WTC11 (cell line): Measurements from ENCODE around the gene ORMDL2. TPM values are rescaled to one million over a fixed set of nuclear protein-coding genes. Genes with fewer than 3 reads are reported as not detected.

Source experiments
- ATAC-seq: fragments of 200-7000 bp; cut with Tn5 transposase; 2 replicates; pipeline ENCODE4 v1.10.0; 2021; ENCODE audit warnings: mild to moderate bottlenecking, moderate library complexity
- CTCF ChIA-PET: fragments of 300-600 bp; sonication (Branson Sonifier 250); formaldehyde crosslinking; loops from one replicate; lab custom pipeline; 2021; ENCODE audit warnings: antibody characterized with exemption; lab: Charles Lee
- POLR2A ChIA-PET: fragments of 350-600 bp; sonication (Branson Sonifier 250); formaldehyde crosslinking; loops from one replicate; lab custom pipeline; 2021; ENCODE audit warnings: antibody characterized with exemption; lab: Charles Lee
- DNase-seq: peaks from one replicate; pipeline ENCODE4 v3.0.0; 2021; ENCODE audit warnings: low spot score
- H3K27ac Mint-ChIP-seq: 2 replicates; pipeline ENCODE4 v1.8.0; 2021; ENCODE audit warnings: mixed read lengths
- H3K27me3 Mint-ChIP-seq: 2 replicates; pipeline ENCODE4 v1.8.0; 2021; ENCODE audit warnings: low read depth, mild to moderate bottlenecking, moderate library complexity, mixed read lengths
- H3K36me3 Mint-ChIP-seq: 2 replicates; pipeline ENCODE4 v1.8.0; 2021; ENCODE audit warnings: mixed read lengths
- H3K4me1 Mint-ChIP-seq: 2 replicates; pipeline ENCODE4 v1.8.0; 2022; ENCODE audit warnings: mixed read lengths
- H3K4me3 Mint-ChIP-seq: 2 replicates; pipeline ENCODE4 v1.8.0; 2021; ENCODE audit warnings: mild to moderate bottlenecking, moderate library complexity, mixed read lengths
- H3K9me3 Mint-ChIP-seq: 2 replicates; pipeline ENCODE4 v1.8.0; 2021; ENCODE audit warnings: mixed read lengths
- AR ChIP-seq: fragments of 250-450 bp; sonication (Bioruptor Pico); IDR thresholded peaks from 2 replicates; pipeline ENCODE4 v1.9.0; 2021; ENCODE audit warnings: mild to moderate bottlenecking
- ATF2 ChIP-seq: sonication (generic); formaldehyde crosslinking; IDR thresholded peaks from 2 replicates; pipeline ENCODE4 v1.8.1; 2022; ENCODE audit warnings: low read depth, missing genetic modification reagents, borderline replicate concordance
- ATF6 ChIP-seq: sonication (generic); formaldehyde crosslinking; IDR thresholded peaks from 2 replicates; pipeline ENCODE4 v1.8.1; 2023; ENCODE audit warnings: mild to moderate bottlenecking, missing genetic modification reagents
- CDX4 ChIP-seq: fragments of 250-450 bp; sonication (Bioruptor Pico); IDR thresholded peaks from 2 replicates; pipeline ENCODE4 v1.9.0; 2021; ENCODE audit warnings: moderate library complexity, mild to moderate bottlenecking, inconsistent platforms, borderline replicate concordance
- CREM ChIP-seq: sonication (generic); formaldehyde crosslinking; IDR thresholded peaks from 2 replicates; pipeline ENCODE4 v1.8.1; 2022; ENCODE audit warnings: mild to moderate bottlenecking, missing genetic modification reagents, moderate library complexity
- E2F1 ChIP-seq: sonication (generic); formaldehyde crosslinking; IDR thresholded peaks from 2 replicates; pipeline ENCODE4 v1.8.0; 2022; ENCODE audit warnings: mild to moderate bottlenecking, missing genetic modification reagents
- E2F5 ChIP-seq: sonication (generic); formaldehyde crosslinking; IDR thresholded peaks from 2 replicates; pipeline ENCODE4 v1.8.1; 2022; ENCODE audit warnings: mild to moderate bottlenecking, moderate library complexity, missing genetic modification reagents
- FOXK1 ChIP-seq: sonication (generic); formaldehyde crosslinking; IDR thresholded peaks from 2 replicates; pipeline ENCODE4 v1.8.0; 2022; ENCODE audit warnings: mild to moderate bottlenecking, moderate library complexity, missing genetic modification reagents
- IRF1 ChIP-seq: sonication (generic); formaldehyde crosslinking; IDR thresholded peaks from 2 replicates; pipeline ENCODE4 v1.8.0; 2023; ENCODE audit warnings: missing genetic modification reagents
- JUN ChIP-seq: sonication (generic); formaldehyde crosslinking; IDR thresholded peaks from 2 replicates; pipeline ENCODE4 v1.8.0; 2023; ENCODE audit warnings: mild to moderate bottlenecking, missing genetic modification reagents
- MAX ChIP-seq: sonication (generic); formaldehyde crosslinking; IDR thresholded peaks from 2 replicates; pipeline ENCODE4 v1.8.0; 2022; ENCODE audit warnings: mild to moderate bottlenecking, missing genetic modification reagents
- MYBL2 ChIP-seq: sonication (generic); formaldehyde crosslinking; IDR thresholded peaks from 2 replicates; pipeline ENCODE4 v1.8.1; 2023; ENCODE audit warnings: mild to moderate bottlenecking, moderate library complexity, missing genetic modification reagents
- NFE2L1 ChIP-seq: sonication (generic); formaldehyde crosslinking; IDR thresholded peaks from 2 replicates; pipeline ENCODE4 v1.8.1; 2023; ENCODE audit warnings: missing genetic modification reagents
- PRDM15 ChIP-seq: sonication (generic); formaldehyde crosslinking; IDR thresholded peaks from 2 replicates; pipeline ENCODE4 v1.8.0; 2022; ENCODE audit warnings: missing genetic modification reagents
- SOX15 ChIP-seq: fragments of 250-450 bp; sonication (Bioruptor Pico); IDR thresholded peaks from 2 replicates; pipeline ENCODE4 v1.9.0; 2021; ENCODE audit warnings: mild to moderate bottlenecking
- TP53 ChIP-seq: sonication (generic); formaldehyde crosslinking; IDR thresholded peaks from 2 replicates; pipeline ENCODE4 v1.8.1; 2023; ENCODE audit warnings: mild to moderate bottlenecking, missing genetic modification reagents
- total RNA-seq: library from RNA; stranded (reverse); gene quantifications from 3 replicates; pipeline ENCODE4 v1.2.3, GENCODE V29; 2021

The ORMDL2 gene
- total RNA-seq, 1 experiment from 2014 or later: 32.9 TPM

- Mint-ChIP-seq H3K36me3 (peaks cover 20% of the 10 kb centered on the region), H3K27me3 (no peaks in the 10 kb centered on the region), H3K4me3 (no peak overlapping the region), H3K27ac (no peak overlapping the region), H3K9me3 (no peaks in the 10 kb centered on the region), H3K4me1 (peaks cover 5% of the 10 kb centered on the region)
- DNase-seq (no peak), ATAC-seq (no peak)
- POLR2A ChIA-PET: no interaction called here
- CTCF ChIA-PET: interaction anchor here (0.6 kb wide), 1 partner anchor 692 kb away, joined by 3 read pairs; no protein-coding TSS in a partner anchor
- TF ChIP-seq CDX4 (CRISPR knock-in tag): no peak
- TF ChIP-seq E2F5 (CRISPR knock-in tag): no peak
- no peak for TF ChIP-seq CREM (CRISPR knock-in tag)
- TF ChIP-seq NFE2L1 (CRISPR knock-in tag): no peak
- TF ChIP-seq FOXK1: no peak
- TF ChIP-seq AR: no peak
- no peak for TF ChIP-seq ATF6 (CRISPR knock-in tag)
- TF ChIP-seq JUN (CRISPR knock-in tag): no peak
- no peak for TF ChIP-seq E2F1 (CRISPR knock-in tag)
- TF ChIP-seq MYBL2 (CRISPR knock-in tag): no peak
- no peak for TF ChIP-seq SOX15
- no peak for TF ChIP-seq ATF2 (CRISPR knock-in tag)
- TF ChIP-seq IRF1 (CRISPR knock-in tag): no peak
- TF ChIP-seq TP53 (CRISPR knock-in tag): no peak
- no peak for TF ChIP-seq PRDM15 (CRISPR knock-in tag)
- no peak for TF ChIP-seq MAX (CRISPR knock-in tag)
Measured at GRCh38 chr12:55806982-55807381, 10.9 kb upstream of the ORMDL2 start.
